Measurements from ENCODE around the gene DAND5.

The DAND5 gene

DNA sequence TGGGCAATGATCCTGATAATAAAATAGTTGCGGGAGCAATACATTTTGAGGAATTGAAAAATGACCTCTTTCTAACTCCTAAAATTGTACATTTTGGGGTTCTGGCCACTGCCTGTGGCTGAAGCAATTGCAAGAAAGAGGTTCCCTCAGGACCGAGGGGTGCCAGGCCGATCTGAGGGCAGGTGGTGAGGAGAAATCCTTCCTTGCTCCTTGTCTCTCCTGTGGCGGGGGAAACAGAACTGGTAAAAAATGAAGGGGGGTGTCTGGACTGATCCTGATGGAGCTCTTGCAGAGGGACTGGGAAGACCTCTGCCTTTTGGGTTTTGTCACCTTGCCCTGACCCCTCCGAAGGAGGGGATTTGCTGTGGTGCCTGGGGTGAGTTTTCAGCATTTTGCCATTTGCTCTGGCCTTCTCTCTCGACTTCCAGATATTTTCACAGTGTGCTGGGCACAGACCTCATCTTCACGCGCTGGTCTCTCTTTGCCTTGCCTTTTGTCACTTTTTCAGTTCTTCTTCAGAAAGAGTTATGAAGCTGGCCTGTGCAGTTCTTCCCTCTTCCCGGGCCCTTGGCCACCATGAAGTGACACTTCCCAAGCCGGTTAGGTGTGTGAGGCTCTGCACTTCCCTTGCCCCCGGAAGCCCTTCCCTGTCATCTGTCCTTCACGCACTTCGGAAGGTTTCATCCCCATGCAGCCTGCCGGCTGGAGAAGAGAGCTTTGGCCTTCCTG lies 48.1 kb downstream of the DAND5 start:
- no peak overlapping the region for H2AFZ ChIP-seq (ENCODE audit: low read depth)
- no peak overlapping the region for H3K9ac ChIP-seq
- no peaks in the 10 kb centered on the region for H3K79me2 ChIP-seq (ENCODE audit: insufficient read depth, low read depth)
- peaks cover 3% of the 10 kb centered on the region for H3K4me1 ChIP-seq (ENCODE audit: low read depth, poor library complexity, severe bottlenecking)
- no peaks in the 10 kb centered on the region for H4K20me1 ChIP-seq (ENCODE audit: insufficient read depth)
- H3K4me2 ChIP-seq: no peak overlapping the region
- no peak overlapping the region for H3K27ac ChIP-seq
- no peaks in the 10 kb centered on the region for H3K36me3 ChIP-seq (ENCODE audit: insufficient read depth)
- H3K27me3 ChIP-seq (ENCODE audit: insufficient read depth, low read depth): peaks cover 73% of the 10 kb centered on the region
- TF ChIP-seq, protein P1, sequence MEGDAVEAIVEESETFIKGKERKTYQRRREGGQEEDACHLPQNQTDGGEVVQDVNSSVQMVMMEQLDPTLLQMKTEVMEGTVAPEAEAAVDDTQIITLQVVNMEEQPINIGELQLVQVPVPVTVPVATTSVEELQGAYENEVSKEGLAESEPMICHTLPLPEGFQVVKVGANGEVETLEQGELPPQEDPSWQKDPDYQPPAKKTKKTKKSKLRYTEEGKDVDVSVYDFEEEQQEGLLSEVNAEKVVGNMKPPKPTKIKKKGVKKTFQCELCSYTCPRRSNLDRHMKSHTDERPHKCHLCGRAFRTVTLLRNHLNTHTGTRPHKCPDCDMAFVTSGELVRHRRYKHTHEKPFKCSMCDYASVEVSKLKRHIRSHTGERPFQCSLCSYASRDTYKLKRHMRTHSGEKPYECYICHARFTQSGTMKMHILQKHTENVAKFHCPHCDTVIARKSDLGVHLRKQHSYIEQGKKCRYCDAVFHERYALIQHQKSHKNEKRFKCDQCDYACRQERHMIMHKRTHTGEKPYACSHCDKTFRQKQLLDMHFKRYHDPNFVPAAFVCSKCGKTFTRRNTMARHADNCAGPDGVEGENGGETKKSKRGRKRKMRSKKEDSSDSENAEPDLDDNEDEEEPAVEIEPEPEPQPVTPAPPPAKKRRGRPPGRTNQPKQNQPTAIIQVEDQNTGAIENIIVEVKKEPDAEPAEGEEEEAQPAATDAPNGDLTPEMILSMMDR (conservative IDR thresholded peaks at IDR 0.05; ENCODE audit: low read depth, low read length): no peak
- H3K4me3 ChIP-seq (IDR thresholded peaks at IDR 0.05; ENCODE audit: insufficient read depth, low read depth, low read length): no peak overlapping the region

DNA sequence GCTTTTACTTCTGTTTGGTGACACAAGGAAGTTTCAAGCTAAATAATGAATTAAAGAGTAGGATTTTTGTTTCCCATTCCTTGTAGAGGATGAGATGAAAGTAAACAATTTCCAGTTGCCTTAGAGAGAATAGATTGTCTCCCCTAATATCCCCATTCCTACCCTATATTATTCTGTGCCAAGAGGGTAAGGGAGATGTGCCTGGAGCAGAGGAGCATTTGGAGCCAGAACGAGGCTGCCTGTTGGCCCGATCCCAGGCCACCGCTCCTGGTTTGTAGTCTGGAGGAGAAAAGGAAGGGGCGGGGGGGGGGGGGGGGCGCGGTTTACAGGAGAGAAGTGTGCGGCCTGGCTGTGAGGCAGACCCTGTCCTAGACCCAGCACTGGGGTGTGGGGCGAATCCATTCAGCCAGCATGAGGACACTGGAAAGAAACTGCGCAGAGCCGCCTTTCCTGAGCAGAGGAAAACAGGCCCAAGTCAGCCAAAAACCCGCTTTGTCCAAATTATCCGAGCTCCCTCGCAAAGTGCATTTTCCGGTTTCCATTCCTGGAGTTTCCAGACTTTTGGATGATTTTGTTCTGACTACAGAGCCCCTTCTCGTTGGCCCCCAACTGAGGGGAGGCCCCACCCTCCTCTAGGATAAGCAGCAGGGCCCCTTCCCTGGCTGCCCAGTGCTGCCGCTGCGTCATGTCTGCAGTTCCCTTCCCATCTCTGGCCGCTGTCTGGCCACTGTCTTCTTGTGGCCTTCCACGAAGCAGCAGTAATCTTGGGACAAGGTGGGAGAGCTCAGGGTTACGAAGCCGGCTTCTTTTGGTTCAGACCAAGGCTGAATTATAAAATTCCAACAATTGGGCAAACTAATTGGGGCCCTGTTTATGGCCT lies 48.9 kb downstream of the DAND5 start:
- Histone ChIP-seq H3K4me1 (ENCODE audit: low read depth, poor library complexity, severe bottlenecking) (peaks cover 6% of the 10 kb centered on the region), H3K4me3 (IDR thresholded peaks at IDR 0.05; ENCODE audit: insufficient read depth, low read depth, low read length) (no peak overlapping the region), H3K36me3 (ENCODE audit: insufficient read depth) (no peaks in the 10 kb centered on the region), H3K27me3 (ENCODE audit: insufficient read depth, low read depth) (peaks cover 65% of the 10 kb centered on the region), H4K20me1 (ENCODE audit: insufficient read depth) (no peaks in the 10 kb centered on the region), H3K4me2 (no peak overlapping the region), H3K27ac (no peak overlapping the region), H3K9ac (no peak overlapping the region), H2AFZ (ENCODE audit: low read depth) (no peak overlapping the region), H3K79me2 (ENCODE audit: insufficient read depth, low read depth) (no peaks in the 10 kb centered on the region)
- TF ChIP-seq, protein P1 (conservative IDR thresholded peaks at IDR 0.05; ENCODE audit: low read depth, low read length): no peak

DNA sequence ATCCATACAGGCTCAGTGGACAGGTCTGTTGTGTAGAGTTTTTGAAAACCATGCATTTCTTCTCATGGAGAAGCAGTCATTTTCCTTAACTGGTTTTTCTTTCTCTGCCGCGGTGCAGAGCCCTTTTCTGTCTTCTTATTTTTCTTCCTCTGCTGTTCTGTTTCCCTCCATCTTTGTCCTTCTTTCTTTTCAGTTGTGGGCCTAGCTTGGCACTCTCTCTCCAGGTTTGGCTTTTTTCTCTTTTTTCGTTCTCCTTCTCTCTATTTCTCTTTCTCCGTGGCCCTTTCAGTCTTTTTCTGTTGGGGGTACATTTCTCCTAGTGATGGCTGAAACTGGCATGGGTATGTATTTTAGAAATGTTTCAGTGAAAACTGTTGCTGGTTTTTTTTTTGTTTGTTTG lies 50.0 kb downstream of the DAND5 start:
- TF ChIP-seq, protein P1 (conservative IDR thresholded peaks at IDR 0.05; ENCODE audit: low read depth, low read length): no peak
- Histone ChIP-seq H3K27ac (no peak overlapping the region), H3K4me2 (no peak overlapping the region), H3K27me3 (ENCODE audit: insufficient read depth, low read depth) (peaks cover 60% of the 10 kb centered on the region), H3K79me2 (ENCODE audit: insufficient read depth, low read depth) (no peaks in the 10 kb centered on the region), H4K20me1 (ENCODE audit: insufficient read depth) (no peaks in the 10 kb centered on the region), H2AFZ (ENCODE audit: low read depth) (no peak overlapping the region), H3K4me3 (IDR thresholded peaks at IDR 0.05; ENCODE audit: insufficient read depth, low read depth, low read length) (no peak overlapping the region), H3K4me1 (ENCODE audit: low read depth, poor library complexity, severe bottlenecking) (peaks cover 11% of the 10 kb centered on the region), H3K36me3 (ENCODE audit: insufficient read depth) (no peaks in the 10 kb centered on the region), H3K9ac (no peak overlapping the region)

DNA sequence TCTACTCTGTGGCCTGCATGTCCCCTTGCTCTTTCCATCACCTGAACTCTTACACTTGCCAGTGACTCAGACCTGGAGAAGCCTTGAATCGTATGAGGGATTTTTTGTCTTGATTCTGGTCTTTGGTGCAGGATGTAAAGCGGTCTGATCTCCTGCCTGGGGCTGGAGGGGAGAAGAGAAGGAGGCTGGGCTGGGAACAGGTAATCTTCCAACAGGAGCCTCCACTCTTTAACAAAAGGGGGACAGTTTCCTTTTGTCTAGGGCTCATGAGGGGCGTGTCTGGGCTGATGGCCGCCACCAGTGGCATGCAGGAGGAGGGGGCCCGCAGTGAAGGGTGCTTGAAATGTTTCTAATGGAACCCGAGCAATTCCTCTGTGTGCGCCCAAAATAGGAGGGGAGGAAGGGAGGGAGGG lies 50.6 kb downstream of the DAND5 start:
- no peak overlapping the region for H3K4me3 ChIP-seq (IDR thresholded peaks at IDR 0.05; ENCODE audit: insufficient read depth, low read depth, low read length)
- no peaks in the 10 kb centered on the region for H4K20me1 ChIP-seq (ENCODE audit: insufficient read depth)
- H2AFZ ChIP-seq (ENCODE audit: low read depth): no peak overlapping the region
- H3K4me1 ChIP-seq (ENCODE audit: low read depth, poor library complexity, severe bottlenecking): peaks cover 12% of the 10 kb centered on the region
- H3K36me3 ChIP-seq (ENCODE audit: insufficient read depth): no peaks in the 10 kb centered on the region
- H3K79me2 ChIP-seq (ENCODE audit: insufficient read depth, low read depth): no peaks in the 10 kb centered on the region
- no peak overlapping the region for H3K4me2 ChIP-seq
- no peak overlapping the region for H3K9ac ChIP-seq
- peaks cover 58% of the 10 kb centered on the region; the same call in 1 of the 2 replicates for H3K27me3 ChIP-seq (ENCODE audit: insufficient read depth, low read depth)
- H3K27ac ChIP-seq: no peak overlapping the region
- TF ChIP-seq, protein P1 (conservative IDR thresholded peaks at IDR 0.05; ENCODE audit: low read depth, low read length): no peak

All from KMS-11 (cell line).